T-helper 1 cell treated with Interleukin-12 subunit alpha and Interleukin-12 subunit beta and Interleukin-4 antibody, amounts not matched to agents 30 ng/mL and 1 ng/mL, for 36 hours (primary cell): Measurements from ENCODE around the gene SOSTDC1. TPM values are rescaled to one million over a fixed set of nuclear protein-coding genes. Genes with fewer than 3 reads are reported as not detected.

Experiments used
- intact Hi-C: fragments of 100-400 bp; cut with micrococcal nuclease; formaldehyde crosslinking; loops from one replicate; pipeline ENCODE4 v1.15.1; 2024
- total RNA-seq: library from RNA; stranded (reverse); gene quantifications from 2 replicates; pipeline ENCODE4 v1.2.3, GENCODE V29; 2022

Gene SOSTDC1
- total RNA-seq, 1 donor from 2014 or later = not detected

DNA sequence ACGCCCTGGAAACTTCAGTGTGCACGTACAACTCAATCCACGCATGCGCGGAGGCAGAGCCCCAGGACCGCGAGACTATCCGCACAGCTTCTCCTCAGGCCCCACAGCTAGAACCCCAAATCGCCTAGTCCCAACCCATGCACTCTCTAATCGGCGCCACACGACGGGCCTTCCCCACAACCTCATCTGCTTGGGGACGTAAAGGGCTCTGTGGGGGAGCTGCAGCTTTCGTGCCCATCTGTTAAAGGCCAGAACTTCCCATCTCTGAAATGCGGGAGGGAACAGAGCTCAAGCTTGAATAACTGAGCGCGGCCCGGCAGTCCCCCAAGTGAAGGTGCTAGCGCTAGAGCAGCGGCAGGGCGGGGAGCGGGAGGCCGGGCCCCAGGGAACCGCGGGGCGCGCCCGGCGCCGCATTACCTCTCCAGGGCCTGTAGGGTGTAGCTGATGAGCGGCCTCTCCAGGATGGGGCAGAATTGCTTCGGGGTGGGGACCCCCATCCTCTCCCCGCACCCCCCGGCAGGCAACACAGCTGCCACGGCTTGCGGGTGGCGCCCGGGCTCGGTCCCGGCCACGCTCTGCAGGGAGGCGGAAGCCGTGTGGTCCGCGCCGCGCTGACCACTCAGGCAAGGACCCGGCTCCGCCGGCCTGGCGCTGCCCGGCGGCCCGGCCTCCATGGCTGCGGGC lies 44.7 kb downstream of the SOSTDC1 start:
- intact Hi-C loops = loop anchor here (1.0 to 5.0 kb wide), 9 partner anchors 145 to 1518 kb away; partner anchors contain the start of genes AHR, BZW2 and TSPAN13

DNA sequence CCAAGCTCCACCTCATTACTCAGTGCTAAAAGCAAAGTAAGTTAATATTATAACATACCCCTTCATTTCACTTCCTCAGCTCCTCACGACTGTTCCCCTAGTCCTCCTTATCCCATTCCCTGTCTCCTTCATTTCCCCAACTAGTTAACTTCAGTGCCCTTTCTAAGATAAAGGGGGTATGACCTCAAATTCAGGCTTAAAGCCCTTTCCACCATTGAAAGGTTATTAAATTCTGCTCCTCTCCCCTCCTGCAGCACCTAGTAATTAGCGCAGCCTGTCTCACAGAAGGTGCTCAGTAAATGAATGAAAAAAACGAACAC lies 45.2 kb downstream of the SOSTDC1 start:
- intact Hi-C loops = loop anchor here (1.0 to 5.0 kb wide), 9 partner anchors 145 to 1519 kb away; partner anchors contain the start of genes AHR, BZW2 and TSPAN13

DNA sequence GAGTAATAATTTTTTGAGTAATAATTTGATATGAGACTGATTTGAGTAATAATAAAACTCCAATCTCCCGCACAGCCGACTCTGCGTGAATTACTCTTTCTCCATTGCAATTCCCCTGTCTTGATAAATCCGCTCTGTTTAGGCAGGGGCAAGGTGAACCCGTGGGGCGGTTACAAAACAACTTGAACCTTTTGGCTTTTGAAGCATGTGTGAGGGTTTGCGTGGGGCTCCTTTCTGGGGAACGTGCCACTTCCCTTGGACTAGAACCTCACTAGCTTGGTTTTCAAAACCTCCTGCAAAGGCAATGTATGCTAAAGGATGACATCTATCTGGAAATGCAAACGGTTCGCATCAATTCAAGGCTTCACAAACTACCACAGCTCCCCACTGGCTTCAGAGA lies 45.7 kb downstream of the SOSTDC1 start:
- intact Hi-C loops = loop anchor here (1.0 to 5.0 kb wide), 9 partner anchors 145 to 1519 kb away; partner anchors contain the start of genes AHR, BZW2 and TSPAN13

DNA sequence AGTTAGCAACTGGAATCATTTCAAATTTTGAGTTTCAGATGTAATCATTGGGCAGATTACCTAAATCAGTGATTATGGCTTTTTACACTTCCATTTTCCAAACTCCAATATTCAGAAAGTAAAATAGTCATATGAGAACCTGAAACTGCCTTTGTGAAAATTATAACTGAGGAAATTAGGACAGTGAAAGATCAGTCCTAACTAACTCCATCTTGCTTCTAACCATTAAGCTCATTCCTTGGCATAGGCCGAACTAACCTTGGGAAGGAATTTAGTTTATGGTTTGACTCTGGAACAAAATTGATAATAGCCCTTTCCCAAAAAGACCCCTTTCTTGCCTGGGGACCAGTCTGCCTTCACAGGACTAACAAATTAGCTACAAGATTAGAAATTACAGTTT lies 46.4 kb downstream of the SOSTDC1 start:
- intact Hi-C loops = no loop called here

DNA sequence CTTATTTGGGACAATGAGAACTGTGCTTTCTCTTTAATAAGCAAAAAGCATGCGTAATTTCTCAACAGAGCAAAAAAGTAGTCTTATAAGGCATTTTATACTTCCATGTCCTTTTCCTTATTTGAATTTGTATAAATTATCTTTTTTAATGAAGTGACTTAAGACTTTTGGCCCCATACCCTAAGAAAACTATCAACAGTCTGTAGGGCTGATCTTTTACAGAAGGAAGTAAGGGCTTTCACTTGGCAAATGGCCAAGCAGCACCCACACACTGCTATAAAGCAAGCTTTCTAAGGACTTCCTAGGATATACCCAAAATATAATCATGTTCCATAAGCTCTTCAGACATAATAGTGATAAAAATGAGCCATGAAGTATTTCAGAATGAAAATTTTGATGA lies 47.6 kb downstream of the SOSTDC1 start:
- intact Hi-C loops = no loop called here

DNA sequence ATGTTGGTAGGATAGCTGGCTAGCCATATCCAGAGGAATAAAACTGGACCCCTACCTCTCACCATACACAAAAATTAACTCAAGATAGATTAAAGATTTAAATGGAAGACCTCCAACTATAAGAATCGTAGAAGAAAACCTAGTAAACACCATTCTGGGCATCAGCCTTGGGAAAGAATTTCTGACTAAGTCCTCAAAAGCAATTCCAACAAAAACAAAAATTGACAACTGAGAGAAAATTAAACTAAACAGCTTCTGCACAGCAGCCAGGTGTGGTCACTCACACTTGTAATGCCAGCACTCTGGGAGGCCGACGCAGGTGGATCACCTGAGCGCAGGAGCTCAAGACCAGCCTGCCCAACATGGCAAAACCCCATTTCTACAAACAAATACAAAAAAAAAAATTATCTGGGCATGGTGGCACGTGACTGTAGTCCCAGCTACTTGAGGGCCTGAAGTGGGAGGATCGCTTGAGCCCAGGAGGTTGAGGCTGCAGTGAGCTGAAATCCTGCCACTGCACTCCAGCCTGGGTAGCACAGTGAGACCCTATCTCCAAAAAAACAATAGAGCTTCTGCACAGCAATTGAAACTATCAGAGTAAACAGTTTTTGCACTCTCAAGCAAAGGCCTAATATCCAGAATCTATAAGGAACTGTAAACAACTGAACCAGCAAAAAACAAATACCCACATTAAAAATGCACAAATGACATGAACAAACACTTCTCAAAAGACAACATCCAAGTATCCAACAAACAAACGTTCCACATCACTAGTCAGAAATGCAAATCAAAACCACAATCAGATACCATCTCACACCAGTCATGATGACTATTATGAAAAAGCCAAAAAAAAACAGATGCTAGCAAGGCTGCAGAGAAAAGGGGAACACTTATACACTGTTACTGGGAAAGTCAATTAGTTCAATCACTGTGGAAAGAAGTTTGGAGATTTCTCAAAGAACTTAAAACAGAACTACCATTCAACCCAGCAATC lies 49.0 kb downstream of the SOSTDC1 start:
- intact Hi-C loops = no loop called here

DNA sequence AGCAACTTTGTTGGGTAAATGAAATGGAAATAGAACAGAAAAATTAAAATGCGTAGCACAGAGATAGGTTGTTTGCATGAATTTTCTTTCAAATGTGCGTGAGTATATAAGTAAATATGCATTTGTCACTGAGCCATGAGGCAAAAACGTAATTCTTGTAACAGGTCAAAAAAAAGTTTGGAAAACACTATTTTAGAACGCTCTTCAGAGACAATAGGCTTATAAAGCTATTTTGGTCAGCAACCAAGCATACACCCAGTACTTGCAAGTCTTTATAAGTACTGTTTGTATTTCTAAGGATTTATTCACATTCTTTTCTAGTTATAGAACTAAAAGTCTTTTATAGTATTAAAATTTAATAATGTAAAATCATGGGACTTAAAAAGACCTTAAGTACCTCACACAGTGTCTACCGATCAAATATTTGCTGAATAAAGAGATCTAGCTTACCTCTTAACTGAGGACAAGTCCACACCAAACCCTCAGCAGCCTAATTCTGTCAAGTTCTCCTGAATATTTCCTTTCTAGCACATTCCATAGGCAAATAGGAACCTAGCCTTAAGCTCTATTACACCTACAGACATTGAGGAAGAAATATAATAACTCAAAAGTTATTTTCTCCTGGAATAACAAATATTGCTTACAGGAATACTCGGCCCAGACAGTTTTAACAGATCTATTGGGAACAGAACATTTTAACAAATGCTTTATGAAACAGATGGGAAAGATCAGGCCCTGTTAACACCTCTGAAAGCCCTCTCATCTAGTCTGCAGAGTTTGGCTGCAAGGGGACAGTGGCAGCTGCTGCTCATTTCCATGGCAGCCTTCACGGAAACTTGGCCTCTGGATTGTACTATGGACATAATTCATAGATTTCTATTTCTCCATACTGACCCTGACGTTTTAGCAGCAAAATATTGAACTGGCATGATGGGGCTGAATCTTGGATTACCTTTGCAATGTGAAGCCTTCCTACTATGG lies 53.0 kb downstream of the SOSTDC1 start:
- intact Hi-C loops = no loop called here

Other genes with a start within 250 kb of the SOSTDC1 start
- gene CRPPA, start 44.2 kb downstream of the SOSTDC1 start, total RNA-seq = 0.63 and 1.1 TPM in 2 replicates
- not detected in 2 replicates for gene LRRC72, start 61.1 kb upstream of the SOSTDC1 start, total RNA-seq
- gene ANKMY2, start 180.0 kb upstream of the SOSTDC1 start, total RNA-seq = 7.7 and 8.5 TPM in 2 replicates
- 44.5 and 45.3 TPM in 2 replicates for gene BZW2, start 180.4 kb upstream of the SOSTDC1 start, total RNA-seq